ENCODE measurements around the gene BICRA.

GRCh38 chr19:47603706-47604565, 5.0 kb upstream of the BICRA start:
- no peak for TF ChIP-seq CTCF (IDR thresholded peaks at IDR 0.05)
- no peak for TF ChIP-seq POLR2A (IDR thresholded peaks at IDR 0.05)

Data from adrenal gland (tissue), 5 donors.